B cell (primary cell): Measurements from ENCODE around the gene CCN5. TPM values are rescaled to one million over a fixed set of nuclear protein-coding genes. Genes with fewer than 3 reads are reported as not detected.

Experiments used
- ATAC-seq: fragments of 200-7000 bp; cut with Tn5 transposase; one replicate; pipeline ENCODE4 v1.10.0; 2021; ENCODE audit warnings: low read depth, mild to moderate bottlenecking, moderate number of reproducible peaks, moderate library complexity
- CTCF ChIA-PET: fragments of 350-600 bp; sonication (Branson Sonifier 250); formaldehyde crosslinking; loops from one replicate; lab custom pipeline; 2021; ENCODE audit warnings: antibody characterized with exemption, inconsistent platforms; lab: Charles Lee
- POLR2A ChIA-PET: fragments of 350-600 bp; sonication (Branson Sonifier 250); formaldehyde crosslinking; loops from one replicate; lab custom pipeline; 2021; ENCODE audit warnings: antibody characterized with exemption; lab: Charles Lee
- DNase-seq: peaks from one replicate; pipeline ENCODE4 v3.0.0; 2013
- H2AFZ ChIP-seq: 2 replicates; pipeline ENCODE4 v1.6.1; 2012; ENCODE audit warnings: mild to moderate bottlenecking, low read depth, low read length; ENCODE audit not compliant: insufficient read depth, poor library complexity, severe bottlenecking
- H3K27ac ChIP-seq, 2 donors: 1 replicate in 1 of 2; 2 replicates in 1 of 2; pipeline ENCODE4 v1.5.1; 2012 to 2013; ENCODE audit warnings: low read length in 2 of 2, mild to moderate bottlenecking in 2 of 2, moderate library complexity in 1 of 2
- H3K27me3 ChIP-seq, 4 experiments: fragments of 200-600 bp in 1 of 4; sonication (generic) in 1 of 4; replicated peaks in 1 of 4; 1 replicate in 2 of 4; 2 replicates in 2 of 4; pipeline versions ENCODE4 v1.6.1 to v1.7.0; 2013 to 2016; ENCODE audit warnings: low read length in 3 of 4, mild to moderate bottlenecking in 2 of 4, mixed read lengths in 1 of 4, moderate library complexity in 1 of 4; ENCODE audit not compliant: insufficient read depth in 4 of 4, control insufficient read depth in 3 of 4; ENCODE audit errors: control extremely low read depth in 1 of 4
- H3K36me3 ChIP-seq, 2 experiments: replicated peaks in 1 of 2; 1 replicate in 1 of 2; 2 replicates in 1 of 2; pipeline versions ENCODE4 v1.6.1 to v1.7.1; 2013; ENCODE audit warnings: low read length in 1 of 2; ENCODE audit not compliant: insufficient read depth in 2 of 2, control insufficient read depth in 1 of 2; ENCODE audit errors: control extremely low read depth in 1 of 2, extremely low read depth in 1 of 2
- H3K4me1 ChIP-seq, 2 donors: fragments of 200-600 bp in 1 of 2; sonication (generic) in 1 of 2; 1 replicate in 1 of 2; 2 replicates in 1 of 2; pipeline versions ENCODE4 v1.5.1 to v1.6.1; 2013 to 2017; ENCODE audit warnings: low read length in 2 of 2; ENCODE audit not compliant: control insufficient read depth in 2 of 2, insufficient read depth in 2 of 2
- H3K4me2 ChIP-seq: replicated peaks from 2 replicates; pipeline ENCODE3; 2012; ENCODE audit warnings: mild to moderate bottlenecking, low read depth, low read length; ENCODE audit not compliant: poor library complexity, severe bottlenecking
- H3K4me3 ChIP-seq, 5 experiments: fragments of 200-600 bp in 1 of 5; sonication (generic) in 1 of 5; 1 replicate in 3 of 5; 2 replicates in 2 of 5; pipeline versions ENCODE4 v1.5.1 to v1.7.0; 2011 to 2016; ENCODE audit warnings: low read length in 4 of 5, mild to moderate bottlenecking in 4 of 5, low read depth in 2 of 5, control low read depth in 1 of 5, moderate library complexity in 1 of 5; ENCODE audit not compliant: insufficient read depth in 1 of 5; ENCODE audit errors: control extremely low read depth in 1 of 5, extremely low read depth in 1 of 5
- H3K79me2 ChIP-seq: fragments of 200-600 bp; sonication (generic); one replicate; pipeline ENCODE4 v1.6.0; 2016; ENCODE audit warnings: low read length; ENCODE audit not compliant: control insufficient read depth, insufficient read depth
- H3K9ac ChIP-seq: fragments of 200-600 bp; sonication (generic); 2 replicates; pipeline ENCODE4 v1.6.1; 2017; ENCODE audit warnings: mild to moderate bottlenecking, low read length, moderate library complexity
- H3K9me3 ChIP-seq, 3 donors: one replicate each; pipeline versions ENCODE4 v1.6.1 to v1.7.1; 2013; ENCODE audit warnings: low read length in 2 of 3; ENCODE audit not compliant: control insufficient read depth in 2 of 3, insufficient read depth in 1 of 3; ENCODE audit errors: control extremely low read depth in 1 of 3
- H4K20me1 ChIP-seq: 2 replicates; pipeline ENCODE4 v1.6.0; 2012; ENCODE audit warnings: mild to moderate bottlenecking, low read length; ENCODE audit not compliant: insufficient read depth, control insufficient read depth, poor library complexity, severe bottlenecking
- H3K27ac Mint-ChIP-seq: one replicate; pipeline ENCODE4 v1.8.0; 2021; ENCODE audit warnings: mixed read lengths
- H3K27me3 Mint-ChIP-seq: one replicate; pipeline ENCODE4 v1.8.0; 2021; ENCODE audit warnings: mixed read lengths
- H3K4me1 Mint-ChIP-seq: one replicate; pipeline ENCODE4 v1.8.0; 2021; ENCODE audit warnings: mixed read lengths
- H3K4me3 Mint-ChIP-seq: one replicate; pipeline ENCODE4 v1.8.0; 2021; ENCODE audit warnings: mixed read lengths
- H3K9me3 Mint-ChIP-seq: one replicate; pipeline ENCODE4 v1.8.0; 2022; ENCODE audit warnings: mixed read lengths; ENCODE audit not compliant: insufficient read depth
- EZH2 ChIP-seq: IDR thresholded peaks from 2 replicates; pipeline ENCODE4 v1.6.1; 2012; ENCODE audit warnings: borderline replicate concordance, low read depth, mild to moderate bottlenecking, moderate library complexity, low read length; ENCODE audit not compliant: insufficient read depth, poor library complexity, severe bottlenecking
- WGBS: methylation state at CpG from one replicate; pipeline ENCODE4 v1.1.5; 2013; ENCODE audit warnings: missing lambda C conversion rate; ENCODE audit not compliant: insufficient coverage; 5-methylcytosine and 5-hydroxymethylcytosine counted together
- intact Hi-C: fragments of 100-400 bp; cut with micrococcal nuclease; formaldehyde crosslinking; loops from one replicate; pipeline ENCODE4 v1.10.0; 2022
- polyA plus RNA-seq: library from polyadenylated mRNA; depleted of rRNA; stranded (reverse); fragments of >200 nt; gene quantifications from 2 replicates; pipeline ENCODE4 v1.2.3, GENCODE V29; 2012
- total RNA-seq, 2 donors: library from RNA; stranded (reverse); fragments of 120-200 nt in 1 of 2; gene quantifications; 1 replicate in 1 of 2; 2 replicates in 1 of 2; pipeline versions ENCODE4 v1.2.3 to v1.2.4, GENCODE V29; 2013 to 2022
- TF ChIP-seq, protein P1 (sequence below): fragments of 200-600 bp; IDR thresholded peaks from one replicate; pipeline ENCODE4 v1.8.0; 2022; ENCODE audit warnings: antibody characterized with exemption, mild to moderate bottlenecking

The CCN5 gene
- total and polyA plus RNA-seq, 2 donors (not counting 1 experiment from before 2014, with no cell fraction given): not detected

DNA sequence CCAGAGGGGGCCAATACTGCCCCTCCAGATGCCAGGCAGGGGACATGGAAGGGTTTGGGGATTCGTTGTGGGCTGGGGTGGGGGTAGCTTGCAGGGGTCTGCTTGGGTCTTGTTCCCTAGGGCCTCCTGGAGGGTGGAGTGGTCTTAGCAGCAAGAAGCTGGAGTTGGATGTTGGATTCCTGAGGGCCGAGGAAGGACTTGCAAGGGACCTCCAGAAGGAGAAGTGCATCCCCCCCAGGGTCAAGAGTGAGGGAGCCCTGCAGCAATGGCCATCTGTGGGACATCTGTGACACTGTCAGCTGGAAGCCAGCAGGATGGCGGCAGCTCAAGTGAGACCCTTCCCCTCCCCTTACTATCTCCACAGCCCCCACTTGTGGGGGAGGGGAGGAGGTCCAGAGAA lies 25.4 kb upstream of the CCN5 start:
- ChIA-PET POLR2A (no interaction called here), CTCF (interaction anchor here (1.1 kb wide), 1 partner anchor 43 kb away, joined by 4 read pairs; no protein-coding TSS in a partner anchor)
- DNase-seq (no peak), ATAC-seq (no peak)
- Histone ChIP-seq H3K9ac (no peak overlapping the region), H3K36me3 (no peaks in the 10 kb centered on the region), H3K79me2 (no peaks in the 10 kb centered on the region), H2AFZ (no peak overlapping the region), H3K27me3 (peaks cover 0 to 3% (median 0%) of the 10 kb centered on the region in 4 experiments), H3K4me3 (no peak overlapping the region), H3K4me2 (no peak overlapping the region), H3K27ac (no peak overlapping the region), H3K9me3 (no peaks in the 10 kb centered on the region), H3K4me1 (peaks cover 0 to 5% of the 10 kb centered on the region in 2 donors), H4K20me1 (no peaks in the 10 kb centered on the region)
- peaks cover 10% of the 10 kb centered on the region for H3K27me3 Mint-ChIP-seq
- 81% methylated on average over 2 of the region's 3 CpGs for WGBS
- TF ChIP-seq, protein P1, sequence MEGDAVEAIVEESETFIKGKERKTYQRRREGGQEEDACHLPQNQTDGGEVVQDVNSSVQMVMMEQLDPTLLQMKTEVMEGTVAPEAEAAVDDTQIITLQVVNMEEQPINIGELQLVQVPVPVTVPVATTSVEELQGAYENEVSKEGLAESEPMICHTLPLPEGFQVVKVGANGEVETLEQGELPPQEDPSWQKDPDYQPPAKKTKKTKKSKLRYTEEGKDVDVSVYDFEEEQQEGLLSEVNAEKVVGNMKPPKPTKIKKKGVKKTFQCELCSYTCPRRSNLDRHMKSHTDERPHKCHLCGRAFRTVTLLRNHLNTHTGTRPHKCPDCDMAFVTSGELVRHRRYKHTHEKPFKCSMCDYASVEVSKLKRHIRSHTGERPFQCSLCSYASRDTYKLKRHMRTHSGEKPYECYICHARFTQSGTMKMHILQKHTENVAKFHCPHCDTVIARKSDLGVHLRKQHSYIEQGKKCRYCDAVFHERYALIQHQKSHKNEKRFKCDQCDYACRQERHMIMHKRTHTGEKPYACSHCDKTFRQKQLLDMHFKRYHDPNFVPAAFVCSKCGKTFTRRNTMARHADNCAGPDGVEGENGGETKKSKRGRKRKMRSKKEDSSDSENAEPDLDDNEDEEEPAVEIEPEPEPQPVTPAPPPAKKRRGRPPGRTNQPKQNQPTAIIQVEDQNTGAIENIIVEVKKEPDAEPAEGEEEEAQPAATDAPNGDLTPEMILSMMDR: no peak
- no peak for TF ChIP-seq EZH2
- no peak overlapping the region for H3K27ac Mint-ChIP-seq
- peaks cover 5% of the 10 kb centered on the region for H3K4me1 Mint-ChIP-seq
- H3K9me3 Mint-ChIP-seq: no peaks in the 10 kb centered on the region
- intact Hi-C loops: loop anchor here (10.0 kb wide), 1 partner anchor 605 kb away; no protein-coding TSS in a partner anchor
- no peak overlapping the region for H3K4me3 Mint-ChIP-seq

DNA sequence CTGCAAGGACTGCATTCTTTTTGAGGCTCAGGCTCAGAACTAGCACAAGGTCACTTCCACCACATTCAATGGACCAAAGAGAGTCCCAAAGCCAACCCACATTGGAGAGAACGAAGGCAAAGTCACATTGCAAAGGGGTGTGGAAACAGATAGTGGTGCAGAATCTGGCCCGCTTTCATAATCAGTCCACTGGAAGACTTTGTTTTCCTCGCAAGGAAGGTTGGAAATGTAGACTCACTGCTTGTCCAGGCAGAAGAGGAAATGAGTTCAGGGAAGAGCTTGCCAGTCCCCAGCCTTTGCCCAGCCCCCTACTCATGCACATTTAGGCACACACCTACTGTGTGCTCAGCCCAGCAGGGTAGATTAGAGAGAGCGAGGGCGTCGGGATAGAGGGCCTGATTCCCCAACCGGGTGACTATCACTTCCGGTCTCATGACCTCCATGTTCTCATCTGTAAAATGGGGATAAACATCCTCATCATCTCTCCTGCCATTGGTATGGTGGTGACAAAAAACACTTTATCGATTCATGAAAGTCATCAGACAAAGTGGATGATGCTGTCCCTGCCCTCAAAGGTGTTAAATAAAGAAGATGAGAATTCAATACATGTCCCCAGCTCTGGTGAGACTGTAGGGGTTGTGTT lies 24.3 kb upstream of the CCN5 start:
- no peak overlapping the region for H3K27ac Mint-ChIP-seq
- intact Hi-C loops: no loop called here
- 97% methylated on average over 6 of the region's 9 CpGs for WGBS
- CTCF ChIA-PET: no interaction called here
- peaks cover 7% of the 10 kb centered on the region for H3K27me3 Mint-ChIP-seq
- Histone ChIP-seq H3K79me2 (no peaks in the 10 kb centered on the region), H2AFZ (no peak overlapping the region), H3K4me1 (no peaks in the 10 kb centered on the region), H3K4me3 (no peak overlapping the region), H3K27me3 (peaks cover 0 to 3% (median 0%) of the 10 kb centered on the region in 4 experiments), H4K20me1 (no peaks in the 10 kb centered on the region), H3K9ac (no peak overlapping the region), H3K9me3 (no peaks in the 10 kb centered on the region), H3K36me3 (no peaks in the 10 kb centered on the region), H3K27ac (no peak overlapping the region), H3K4me2 (no peak overlapping the region)
- DNase-seq (no peak), ATAC-seq (no peak)
- peaks cover 3% of the 10 kb centered on the region for H3K4me1 Mint-ChIP-seq
- no peak for TF ChIP-seq EZH2
- TF ChIP-seq, protein P1: no peak
- H3K4me3 Mint-ChIP-seq: no peak overlapping the region
- no peaks in the 10 kb centered on the region for H3K9me3 Mint-ChIP-seq
- POLR2A ChIA-PET: no interaction called here
